Kidney (tissue), 14 donors: Measurements from ENCODE around the gene TMEM18. TPM values are rescaled to one million over a fixed set of nuclear protein-coding genes. Genes with fewer than 3 reads are reported as not detected.
A peak's percentile ranks its signal among the peaks of the same experiment; 100 is the strongest.

Experiments
- DNase-seq, 5 donors: peaks; one replicate each; pipeline ENCODE4 v3.0.0-alpha.2; 2013 to 2020
- FAIRE-seq: peaks from 2 replicates; lab custom pipeline; 2012; peaks lifted over from hg19 to GRCh38; lab: Jason Lieb, UNC
- H3K27ac ChIP-seq, 2 donors: one replicate each; pipeline ENCODE4 v1.7.0; 2013; ENCODE audit warnings: low read depth in 2 of 2, low read length in 2 of 2, inconsistent platforms in 1 of 2
- H3K27me3 ChIP-seq: one replicate; pipeline ENCODE4 v1.7.1; 2013; ENCODE audit warnings: low read length, inconsistent platforms; ENCODE audit not compliant: control insufficient read depth, insufficient read depth
- H3K36me3 ChIP-seq, 3 donors: one replicate each; pipeline versions ENCODE4 v1.7.0 to v1.7.1; 2013; ENCODE audit warnings: low read length in 3 of 3, control low read depth in 1 of 3, inconsistent platforms in 1 of 3; ENCODE audit not compliant: insufficient read depth in 3 of 3, control insufficient read depth in 2 of 3
- H3K4me1 ChIP-seq, 3 donors: one replicate each; pipeline versions ENCODE4 v1.7.0 to v1.7.1; 2013; ENCODE audit warnings: low read length in 3 of 3, inconsistent platforms in 1 of 3, low read depth in 1 of 3; ENCODE audit not compliant: control insufficient read depth in 2 of 3, insufficient read depth in 2 of 3
- H3K4me3 ChIP-seq, 3 donors: one replicate each; pipeline versions ENCODE4 v1.7.0 to v1.8.1; 2013; ENCODE audit warnings: low read length in 3 of 3, control low read depth in 1 of 3, inconsistent platforms in 1 of 3
- H3K9ac ChIP-seq, 3 donors: one replicate each; pipeline versions ENCODE4 v1.7.0 to v1.7.1; 2013; ENCODE audit warnings: low read length in 3 of 3, control low read depth in 1 of 3, inconsistent platforms in 1 of 3
- H3K9me3 ChIP-seq, 3 donors: one replicate each; pipeline versions ENCODE4 v1.7.0 to v1.7.1; 2013; ENCODE audit warnings: low read length in 3 of 3, control low read depth in 1 of 3, inconsistent platforms in 1 of 3; ENCODE audit not compliant: control insufficient read depth in 2 of 3, insufficient read depth in 1 of 3
- intact Hi-C: fragments of 100-400 bp; cut with DNase I; formaldehyde crosslinking; loops from one replicate; pipeline ENCODE4 v1.11.1; 2022
- polyA plus RNA-seq: library from polyadenylated mRNA; stranded (reverse); fragments of 350-450 nt; fragmentation: Illumina TruSeq; extraction: RNeasy Lipid Tissue Mini Kit (QIAGEN cat#74804); gene quantifications from one replicate; pipeline ENCODE4 v1.2.3, GENCODE V29; 2014; ENCODE audit warnings: low read depth, low replicate concordance; ENCODE audit not compliant: insufficient read depth
- total RNA-seq: library from RNA; stranded (reverse); fragmentation: NEBNext Ultra II Directional; extraction: Animal tissue kit (Norgen Biotek cat#: 25700); gene quantifications from one replicate; pipeline ENCODE4 v1.2.1, GENCODE V29; 2021
- TF ChIP-seq, protein P1 (sequence below): IDR thresholded peaks from 3 replicates; pipeline ENCODE4 v1.5.1; 2012; ENCODE audit warnings: mild to moderate bottlenecking, moderate library complexity, borderline replicate concordance; ENCODE audit not compliant: insufficient read depth; ENCODE audit errors: extremely low read depth
- donor health status: control.
- donor health status: control.
- donor health status: control.
- donor health status: control.
- donor health status: control.
- donor health status: DM: yes; HTN: yes; CAD: no.
- donor health status: Normal renal cell carcinoma (clear cell type).

TMEM18 gene
- total and polyA plus RNA-seq, 2 donors from 2014 or later: 24.0 to 29.7 TPM

DNA sequence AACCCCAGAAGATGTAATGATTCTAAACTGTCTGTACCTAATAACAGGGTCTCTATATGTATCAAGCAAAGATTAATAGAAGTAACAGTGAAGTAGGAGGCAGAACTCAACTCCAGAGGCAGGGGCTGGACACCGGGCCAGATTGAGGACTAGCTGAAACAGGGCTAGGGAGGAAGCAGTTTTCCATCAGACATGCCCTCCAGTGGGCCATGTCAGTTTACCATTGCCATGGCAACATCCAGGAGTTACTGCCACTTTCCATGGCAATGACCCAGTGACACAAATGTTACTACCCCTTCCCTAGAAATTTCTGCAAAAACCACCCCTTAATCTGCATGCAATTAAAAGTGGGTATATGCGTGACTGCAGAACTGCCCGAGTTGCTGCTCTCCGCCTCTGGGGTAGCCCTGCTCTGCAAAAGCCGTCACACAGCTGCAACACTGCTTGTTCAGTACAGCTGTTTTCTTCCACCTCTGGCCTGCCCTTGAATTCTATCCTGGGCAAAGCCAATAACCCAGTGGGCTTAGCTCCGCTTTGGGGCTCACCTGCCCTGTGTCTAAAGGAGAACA is 58.7 kb downstream of the TMEM18 start:
- DNase-seq: peak in 2 of 5 donors; percentile 42 to 44
- no peaks in the 10 kb centered on the region for H3K36me3 ChIP-seq

GRCh38 chr2:618005-618404 is 59.2 kb downstream of the TMEM18 start:
- H3K9me3 ChIP-seq: peaks cover 0 to 6% (median 4%) of the 10 kb centered on the region in 3 donors
- H3K36me3 ChIP-seq: no peaks in the 10 kb centered on the region
- intact Hi-C loops: no loop called here
- TF ChIP-seq, protein P1, sequence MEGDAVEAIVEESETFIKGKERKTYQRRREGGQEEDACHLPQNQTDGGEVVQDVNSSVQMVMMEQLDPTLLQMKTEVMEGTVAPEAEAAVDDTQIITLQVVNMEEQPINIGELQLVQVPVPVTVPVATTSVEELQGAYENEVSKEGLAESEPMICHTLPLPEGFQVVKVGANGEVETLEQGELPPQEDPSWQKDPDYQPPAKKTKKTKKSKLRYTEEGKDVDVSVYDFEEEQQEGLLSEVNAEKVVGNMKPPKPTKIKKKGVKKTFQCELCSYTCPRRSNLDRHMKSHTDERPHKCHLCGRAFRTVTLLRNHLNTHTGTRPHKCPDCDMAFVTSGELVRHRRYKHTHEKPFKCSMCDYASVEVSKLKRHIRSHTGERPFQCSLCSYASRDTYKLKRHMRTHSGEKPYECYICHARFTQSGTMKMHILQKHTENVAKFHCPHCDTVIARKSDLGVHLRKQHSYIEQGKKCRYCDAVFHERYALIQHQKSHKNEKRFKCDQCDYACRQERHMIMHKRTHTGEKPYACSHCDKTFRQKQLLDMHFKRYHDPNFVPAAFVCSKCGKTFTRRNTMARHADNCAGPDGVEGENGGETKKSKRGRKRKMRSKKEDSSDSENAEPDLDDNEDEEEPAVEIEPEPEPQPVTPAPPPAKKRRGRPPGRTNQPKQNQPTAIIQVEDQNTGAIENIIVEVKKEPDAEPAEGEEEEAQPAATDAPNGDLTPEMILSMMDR: no peak
- DNase-seq (no peak), FAIRE-seq (no peak)
- no peak overlapping the region for H3K27ac ChIP-seq
- H3K27me3 ChIP-seq: no peaks in the 10 kb centered on the region
- H3K4me1 ChIP-seq: no peaks in the 10 kb centered on the region
- no peak overlapping the region for H3K4me3 ChIP-seq
- H3K9ac ChIP-seq: no peak overlapping the region

More for the DNA sequence above, 58.7 kb downstream of the TMEM18 start:
- Histone ChIP-seq H3K9me3 (peaks cover 0 to 6% (median 4%) of the 10 kb centered on the region in 3 donors), H3K9ac (no peak overlapping the region), H3K4me1 (no peaks in the 10 kb centered on the region), H3K4me3 (no peak overlapping the region), H3K27me3 (no peaks in the 10 kb centered on the region), H3K27ac (no peak overlapping the region)
- no peak for FAIRE-seq
- intact Hi-C loops: no loop called here
- TF ChIP-seq, protein P1: no peak
